Adipocyte (in vitro differentiated cells): Measurements from ENCODE around the gene TCERG1L.
"Not testable (repeated sequence)": the region's sequence is repeated elsewhere in the genome, so short reads cannot be mapped to it uniquely, and the experiment has no call there.

ENCODE experiments used
- DNase-seq: peaks from one replicate; pipeline ENCODE4 v3.0.0-alpha.2; 2015; ENCODE audit warnings: low read depth
- H3K27me3 ChIP-seq: replicated peaks from 2 replicates; pipeline ENCODE4 v1.7.0; 2013; ENCODE audit warnings: mild to moderate bottlenecking, low read length, moderate library complexity; ENCODE audit not compliant: control insufficient read depth, insufficient read depth
- H3K36me3 ChIP-seq: 2 replicates; pipeline ENCODE4 v1.7.0; 2013; ENCODE audit warnings: low read length, mild to moderate bottlenecking, moderate library complexity; ENCODE audit not compliant: control insufficient read depth, insufficient read depth, severe bottlenecking
- H3K4me1 ChIP-seq: 2 replicates; pipeline ENCODE4 v1.7.0; 2013; ENCODE audit warnings: mild to moderate bottlenecking, low read length, moderate library complexity; ENCODE audit not compliant: control insufficient read depth, insufficient read depth
- H3K4me3 ChIP-seq: 2 replicates; pipeline ENCODE4 v1.7.0; 2013; ENCODE audit warnings: mild to moderate bottlenecking, low read length, moderate library complexity
- H3K9ac ChIP-seq: 2 replicates; pipeline ENCODE4 v1.7.0; 2013; ENCODE audit warnings: mild to moderate bottlenecking, low read length, moderate library complexity
- H3K9me3 ChIP-seq: 2 replicates; pipeline ENCODE4 v1.7.0; 2013; ENCODE audit warnings: mild to moderate bottlenecking, low read length, moderate library complexity; ENCODE audit not compliant: control insufficient read depth

TCERG1L gene

DNA sequence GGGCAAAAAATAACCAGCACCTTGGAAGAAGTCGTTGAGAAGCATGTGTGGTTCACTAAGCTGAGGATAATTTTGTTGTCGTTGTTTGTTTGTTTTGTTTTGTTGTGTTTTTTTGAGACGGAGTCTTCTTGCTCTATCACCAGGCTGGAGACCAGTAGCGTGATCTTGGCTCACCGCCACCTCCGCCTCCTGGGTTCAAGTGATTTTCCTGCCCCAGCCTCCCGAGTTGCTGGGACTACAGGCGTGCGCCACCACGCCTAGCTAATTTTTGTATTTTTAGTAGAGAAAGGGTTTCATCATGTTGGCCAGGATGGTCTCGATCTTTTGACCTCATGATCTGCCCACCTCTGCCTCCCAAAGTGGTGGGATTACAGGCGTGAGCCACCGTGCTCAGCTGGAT is 76.9 kb downstream of the TCERG1L start:
- H3K4me1 ChIP-seq, H3K36me3 ChIP-seq, H3K27me3 ChIP-seq, H3K4me3 ChIP-seq, DNase-seq, H3K9me3 ChIP-seq, H3K9ac ChIP-seq: not testable (repeated sequence)

DNA sequence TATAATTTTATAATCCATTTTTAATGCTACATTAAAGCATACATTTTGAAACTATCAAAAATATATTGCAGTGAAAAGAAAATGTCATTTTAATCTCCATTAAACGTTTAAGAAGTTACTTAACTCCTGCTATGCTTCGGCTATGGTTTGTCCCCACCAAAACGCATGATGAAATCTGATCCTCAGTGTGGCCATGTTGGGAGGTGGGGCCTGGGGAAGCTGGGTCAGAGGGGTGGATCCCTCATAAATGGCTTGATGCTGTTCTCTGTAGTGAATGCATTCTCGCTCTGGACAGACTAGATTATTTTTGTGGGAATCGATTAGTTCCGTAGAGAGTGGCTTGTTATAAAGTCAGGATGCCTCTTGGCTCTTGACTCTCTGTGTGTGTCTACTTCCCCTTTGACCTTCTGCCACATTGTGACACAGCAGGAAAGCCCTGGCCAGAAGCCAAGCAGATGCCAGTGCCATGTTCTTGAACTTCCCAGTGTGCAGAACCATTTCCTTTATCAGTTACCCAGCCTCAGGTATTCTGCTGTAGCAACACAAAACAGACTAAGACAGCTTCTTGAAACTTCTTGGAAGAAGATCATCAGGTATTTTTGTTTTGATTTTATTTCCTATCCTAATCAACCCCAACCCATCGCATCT is 77.8 kb downstream of the TCERG1L start:
- H3K27me3 ChIP-seq = peaks cover 5% of the 10 kb centered on the region
- H3K9me3 ChIP-seq = peaks cover 3% of the 10 kb centered on the region
- H3K4me3 ChIP-seq = no peak overlapping the region
- H3K4me1 ChIP-seq = no peaks in the 10 kb centered on the region
- no peak overlapping the region for H3K9ac ChIP-seq
- no peaks in the 10 kb centered on the region for H3K36me3 ChIP-seq
- DNase-seq = no peak

DNA sequence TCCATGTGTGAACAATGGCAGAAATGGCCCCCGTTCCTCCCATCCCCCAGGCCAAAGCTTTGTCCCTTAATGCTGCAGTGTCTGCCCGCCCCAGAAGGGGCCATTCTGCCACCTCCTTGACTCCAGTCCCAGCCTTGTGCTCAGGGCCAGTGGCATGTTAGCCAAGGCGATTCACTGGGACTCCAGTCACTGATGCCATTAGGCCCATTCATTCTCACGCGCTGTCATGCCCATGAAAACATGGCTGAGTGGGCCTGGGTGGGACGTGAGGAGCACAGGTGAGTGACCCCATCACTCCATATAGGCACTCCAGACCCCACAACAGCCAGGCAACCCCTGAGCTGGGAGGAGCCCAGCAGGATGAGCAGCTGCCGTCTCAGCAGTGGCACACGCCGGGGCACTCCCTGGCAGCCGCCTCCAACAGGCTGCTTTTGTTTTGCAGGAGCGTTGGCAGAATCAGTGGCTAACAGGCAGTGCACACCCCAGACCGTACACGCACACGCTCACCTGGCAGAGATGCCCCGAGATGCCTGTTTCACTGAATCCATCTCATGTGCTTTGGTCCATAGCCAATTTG is 79.5 kb downstream of the TCERG1L start:
- Histone ChIP-seq H3K9ac (no peak overlapping the region), H3K4me3 (no peak overlapping the region), H3K27me3 (peaks cover 5% of the 10 kb centered on the region), H3K36me3 (no peaks in the 10 kb centered on the region), H3K9me3 (peaks cover 3% of the 10 kb centered on the region), H3K4me1 (no peaks in the 10 kb centered on the region)
- DNase-seq = no peak

DNA sequence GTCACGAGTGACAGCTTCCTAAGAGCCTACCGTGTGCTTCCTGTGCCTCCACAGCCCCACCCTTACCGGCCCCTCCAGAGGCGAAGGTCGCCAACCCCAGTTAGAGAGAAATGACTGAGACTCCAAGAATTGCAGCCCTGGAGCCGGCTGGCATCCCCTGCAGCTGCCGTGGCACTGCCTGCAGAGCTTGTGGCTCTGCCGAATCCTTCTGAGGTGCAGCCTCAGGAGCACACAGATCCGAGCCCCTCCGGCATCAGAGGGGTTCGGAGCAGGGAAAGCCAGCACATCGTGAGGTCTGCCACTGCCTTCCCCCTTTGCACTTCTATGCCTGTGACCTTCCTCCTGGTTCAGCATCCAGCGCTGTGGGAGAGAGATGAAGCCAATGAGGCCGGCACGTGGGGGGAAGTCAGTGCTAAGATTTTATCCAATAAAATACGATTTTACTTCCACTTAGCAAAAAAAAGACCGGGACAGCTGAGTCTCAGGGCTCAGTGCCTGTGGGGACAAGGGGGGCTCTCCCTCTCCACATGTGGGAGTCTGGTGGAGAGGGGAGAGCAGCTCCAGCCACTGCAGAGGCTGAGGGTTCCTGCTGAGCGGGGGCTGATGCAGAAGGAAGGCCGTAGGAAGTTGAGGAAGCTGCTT is 80.1 kb downstream of the TCERG1L start:
- Histone ChIP-seq H3K9ac (no peak overlapping the region), H3K4me1 (no peaks in the 10 kb centered on the region), H3K4me3 (no peak overlapping the region), H3K36me3 (no peaks in the 10 kb centered on the region), H3K27me3 (peaks cover 4% of the 10 kb centered on the region), H3K9me3 (peaks cover 3% of the 10 kb centered on the region)
- DNase-seq = no peak

DNA sequence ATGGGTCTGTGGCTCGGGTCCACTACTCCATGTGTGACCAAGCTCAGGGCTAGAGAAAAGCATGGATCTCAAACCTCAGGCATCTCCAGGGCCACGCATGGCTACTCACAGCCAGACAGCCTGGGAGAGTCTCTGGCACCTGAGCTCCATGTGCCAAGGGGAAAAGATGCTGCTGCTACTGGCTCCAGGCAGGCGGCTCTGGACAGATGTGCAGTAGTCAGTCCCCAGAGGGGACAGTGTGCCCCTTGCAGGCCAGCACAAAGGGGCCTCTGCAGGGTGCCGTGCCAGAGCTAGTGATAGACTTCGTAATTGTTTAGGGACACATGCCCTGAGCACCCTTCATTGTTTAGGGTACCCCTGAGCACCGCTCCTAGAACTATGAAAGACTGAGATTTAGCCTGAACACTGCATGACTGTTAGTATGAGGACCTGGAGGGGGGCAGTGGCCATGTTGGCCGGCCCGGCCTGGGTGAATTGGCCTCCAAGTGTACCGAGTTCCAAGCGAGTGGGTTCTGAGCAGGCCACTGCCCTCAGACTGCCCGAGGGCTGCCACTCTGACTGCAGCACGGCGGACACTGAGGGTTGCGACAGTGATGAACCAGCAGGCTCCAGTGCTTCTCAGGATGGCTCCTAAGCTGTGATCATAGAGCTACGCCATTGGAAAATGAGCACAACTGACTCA is 80.7 kb downstream of the TCERG1L start:
- H3K36me3 ChIP-seq = no peaks in the 10 kb centered on the region
- H3K27me3 ChIP-seq = no peaks in the 10 kb centered on the region
- H3K9ac ChIP-seq = no peak overlapping the region
- H3K4me3 ChIP-seq = no peak overlapping the region
- DNase-seq = no peak
- no peaks in the 10 kb centered on the region for H3K4me1 ChIP-seq
- H3K9me3 ChIP-seq = peaks cover 3% of the 10 kb centered on the region

DNA sequence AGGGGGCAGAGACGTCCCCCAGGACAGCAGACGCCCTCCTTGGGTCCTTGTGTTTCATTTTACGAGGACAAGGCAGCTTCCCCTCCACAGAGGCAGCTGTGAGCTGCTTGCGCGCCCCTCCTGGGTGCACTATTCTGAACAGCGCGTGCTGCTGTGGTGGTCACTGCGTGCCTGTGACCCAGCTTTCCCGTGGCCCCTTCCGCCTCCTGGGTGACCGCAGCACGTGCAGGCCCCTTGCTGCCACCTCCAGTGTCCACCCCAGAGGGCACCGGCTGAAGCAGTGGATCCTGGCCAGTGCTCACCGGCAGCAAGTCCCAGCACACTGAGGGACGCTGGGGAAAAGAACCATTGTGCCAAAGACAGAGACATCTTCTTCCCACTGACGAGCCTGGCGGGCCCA is 81.4 kb downstream of the TCERG1L start:
- no peak for DNase-seq
- H3K9me3 ChIP-seq = peaks cover 3% of the 10 kb centered on the region
- no peaks in the 10 kb centered on the region for H3K27me3 ChIP-seq
- no peak overlapping the region for H3K4me3 ChIP-seq
- no peak overlapping the region for H3K9ac ChIP-seq
- H3K4me1 ChIP-seq = no peaks in the 10 kb centered on the region
- H3K36me3 ChIP-seq = no peaks in the 10 kb centered on the region

DNA sequence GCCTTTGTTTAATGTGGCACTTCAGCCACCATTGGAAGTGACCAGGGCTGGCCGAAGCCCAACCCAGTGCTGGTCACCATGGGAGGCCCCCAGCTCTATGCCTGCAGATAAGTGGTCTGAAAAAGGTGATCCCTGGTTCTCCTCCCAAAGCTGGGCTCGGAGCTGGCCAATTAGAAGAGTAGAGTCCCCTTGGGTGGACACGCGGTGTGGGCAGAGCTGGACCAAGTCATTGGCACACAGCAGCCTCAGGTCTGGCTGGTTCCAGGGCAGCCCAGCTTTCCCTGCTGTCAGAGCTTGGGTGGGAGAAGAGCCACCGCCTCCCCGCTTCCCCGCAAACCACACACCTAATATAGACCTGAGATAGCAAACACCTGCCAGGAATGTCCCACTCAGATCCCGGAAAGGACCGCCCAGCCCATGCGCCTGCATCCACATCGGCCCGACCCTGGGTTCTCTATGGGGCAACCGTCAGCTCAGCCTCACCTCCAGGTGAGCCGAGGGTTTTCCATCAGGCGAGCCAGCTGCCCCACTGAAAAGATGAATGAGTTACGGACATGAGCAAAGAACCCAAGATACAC is 84.3 kb downstream of the TCERG1L start:
- no peak for DNase-seq
- Histone ChIP-seq H3K4me3 (no peak overlapping the region), H3K4me1 (no peaks in the 10 kb centered on the region), H3K36me3 (no peaks in the 10 kb centered on the region), H3K9ac (no peak overlapping the region), H3K9me3 (no peaks in the 10 kb centered on the region), H3K27me3 (no peaks in the 10 kb centered on the region)

DNA sequence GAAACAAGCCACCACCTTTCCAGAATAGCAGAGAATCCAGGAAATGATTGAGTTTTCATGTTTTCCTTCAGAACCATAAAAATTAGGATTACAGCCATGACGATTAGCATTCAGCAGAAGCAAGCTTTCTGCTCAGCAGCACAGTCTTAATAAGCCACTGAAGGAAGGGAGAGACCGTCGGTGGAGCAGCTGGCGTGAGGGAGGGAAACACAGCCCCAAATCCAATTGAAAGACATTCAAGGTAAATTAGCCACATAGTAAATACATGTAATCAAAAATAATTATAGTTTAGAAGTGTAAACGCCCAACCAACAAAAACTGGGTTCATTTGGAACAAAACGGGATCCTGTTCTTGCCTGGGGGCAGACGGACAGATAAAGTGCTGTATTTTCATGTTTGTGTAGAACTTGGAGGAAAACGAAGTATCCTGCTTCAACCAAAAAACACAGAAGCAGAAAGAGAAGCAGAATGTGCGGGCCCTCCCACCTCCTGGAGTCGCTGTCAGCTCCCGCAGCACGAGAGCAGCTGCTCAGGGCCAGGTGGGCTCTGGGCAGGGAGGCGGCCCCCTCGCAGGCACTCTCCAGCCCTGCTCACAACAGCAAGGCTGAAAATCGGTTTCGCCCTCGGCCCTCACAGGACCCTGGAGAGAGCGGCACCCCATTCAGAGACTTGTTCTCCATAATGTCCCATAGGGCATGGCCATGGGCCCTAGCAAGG is 84.9 kb downstream of the TCERG1L start:
- H3K36me3 ChIP-seq = no peaks in the 10 kb centered on the region
- no peak for DNase-seq
- no peaks in the 10 kb centered on the region for H3K9me3 ChIP-seq
- H3K4me3 ChIP-seq = no peak overlapping the region
- no peak overlapping the region for H3K9ac ChIP-seq
- no peaks in the 10 kb centered on the region for H3K4me1 ChIP-seq
- H3K27me3 ChIP-seq = no peaks in the 10 kb centered on the region

DNA sequence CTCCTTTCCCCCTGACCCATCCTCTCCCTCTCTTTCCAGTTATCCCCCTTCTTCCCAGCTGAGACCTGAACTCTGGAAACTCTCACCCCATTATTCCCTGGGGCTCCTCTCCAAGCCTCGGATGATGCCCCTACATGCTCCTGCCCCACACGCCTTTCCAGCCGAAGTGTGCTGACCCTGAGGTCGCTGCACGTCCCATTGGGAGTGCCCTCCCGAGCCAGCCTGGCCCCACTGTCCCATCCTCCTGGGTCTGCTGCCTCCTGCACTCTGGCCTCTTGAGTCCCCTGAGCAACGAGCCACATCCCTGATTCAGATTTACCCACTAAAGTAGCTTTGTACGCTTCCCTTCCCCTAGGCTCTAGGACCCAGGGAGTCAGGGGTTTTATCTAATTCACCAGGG is 87.4 kb downstream of the TCERG1L start:
- H3K27me3 ChIP-seq = no peaks in the 10 kb centered on the region
- DNase-seq = no peak

DNA sequence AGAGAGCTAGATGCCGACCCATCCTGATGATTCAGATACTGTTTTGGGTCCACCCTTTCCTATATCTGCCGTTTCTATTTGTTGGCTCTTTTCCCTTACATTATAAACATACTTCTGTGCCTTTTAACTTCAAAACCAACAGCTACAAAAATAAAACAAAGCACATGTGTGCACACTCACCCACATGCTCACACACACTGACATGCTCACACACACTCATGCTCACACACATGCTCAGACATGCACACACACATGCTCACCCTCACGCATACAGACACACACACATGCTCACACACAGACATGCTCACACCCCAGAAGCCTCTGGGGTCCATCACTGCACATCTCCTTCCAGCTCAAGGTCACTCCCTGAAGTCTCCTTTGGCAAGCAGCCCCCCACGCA is 88.1 kb downstream of the TCERG1L start:
- Histone ChIP-seq H3K4me3 (no peak overlapping the region), H3K9ac (no peak overlapping the region), H3K36me3 (no peaks in the 10 kb centered on the region), H3K4me1 (no peaks in the 10 kb centered on the region), H3K27me3 (no peaks in the 10 kb centered on the region), H3K9me3 (no peaks in the 10 kb centered on the region)
- DNase-seq = no peak

More for the DNA sequence above, 87.4 kb downstream of the TCERG1L start:
- Histone ChIP-seq H3K9ac (no peak overlapping the region), H3K9me3 (no peaks in the 10 kb centered on the region), H3K4me1 (no peaks in the 10 kb centered on the region), H3K4me3 (no peak overlapping the region), H3K36me3 (no peaks in the 10 kb centered on the region)

DNA sequence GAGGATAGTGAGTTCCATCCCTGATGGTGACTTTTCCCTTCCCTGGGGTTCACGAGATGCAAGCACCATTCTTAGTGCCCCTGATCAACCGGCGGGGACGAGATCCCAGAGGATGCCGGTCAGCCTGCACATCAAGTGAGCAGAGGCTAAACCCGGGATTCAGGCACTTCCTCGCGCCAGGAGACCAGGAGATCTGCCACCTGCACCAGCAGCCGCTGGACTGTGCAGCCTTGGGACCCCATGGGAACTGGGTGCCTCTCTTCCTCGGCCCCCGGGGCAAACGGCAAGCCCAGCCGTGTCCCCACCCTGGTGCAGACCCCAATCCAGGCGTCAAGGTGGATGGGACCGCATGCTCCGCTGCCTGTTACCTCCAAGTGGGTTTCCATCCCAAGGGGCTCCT is 88.5 kb downstream of the TCERG1L start:
- no peak for DNase-seq
- H3K4me1 ChIP-seq = no peaks in the 10 kb centered on the region
- no peaks in the 10 kb centered on the region for H3K27me3 ChIP-seq
- no peaks in the 10 kb centered on the region for H3K9me3 ChIP-seq
- H3K36me3 ChIP-seq = no peaks in the 10 kb centered on the region
- no peak overlapping the region for H3K9ac ChIP-seq
- H3K4me3 ChIP-seq = no peak overlapping the region
